Uterus (tissue), 2 donors: ENCODE measurements around the gene CHIC2.

Experiments used
- POLR2A ChIP-seq, 2 donors: fragments of 450-650 bp; IDR thresholded peaks; one replicate each; pipeline ENCODE4 v1.6.1; 2016; ENCODE audit warnings: antibody characterized with exemption in 2 of 2, mild to moderate bottlenecking in 1 of 2, moderate library complexity in 1 of 2
- TF ChIP-seq, protein P1 (sequence below), 4 experiments: fragments of 200-600 bp in 2 of 4; fragments of 450-650 bp in 2 of 4; sonication (generic) in 2 of 4; IDR thresholded peaks; one replicate each; pipeline ENCODE4 v1.5.1; 2016 to 2019; ENCODE audit warnings: antibody characterized with exemption in 4 of 4, mild to moderate bottlenecking in 2 of 4, moderate library complexity in 1 of 4

DNA sequence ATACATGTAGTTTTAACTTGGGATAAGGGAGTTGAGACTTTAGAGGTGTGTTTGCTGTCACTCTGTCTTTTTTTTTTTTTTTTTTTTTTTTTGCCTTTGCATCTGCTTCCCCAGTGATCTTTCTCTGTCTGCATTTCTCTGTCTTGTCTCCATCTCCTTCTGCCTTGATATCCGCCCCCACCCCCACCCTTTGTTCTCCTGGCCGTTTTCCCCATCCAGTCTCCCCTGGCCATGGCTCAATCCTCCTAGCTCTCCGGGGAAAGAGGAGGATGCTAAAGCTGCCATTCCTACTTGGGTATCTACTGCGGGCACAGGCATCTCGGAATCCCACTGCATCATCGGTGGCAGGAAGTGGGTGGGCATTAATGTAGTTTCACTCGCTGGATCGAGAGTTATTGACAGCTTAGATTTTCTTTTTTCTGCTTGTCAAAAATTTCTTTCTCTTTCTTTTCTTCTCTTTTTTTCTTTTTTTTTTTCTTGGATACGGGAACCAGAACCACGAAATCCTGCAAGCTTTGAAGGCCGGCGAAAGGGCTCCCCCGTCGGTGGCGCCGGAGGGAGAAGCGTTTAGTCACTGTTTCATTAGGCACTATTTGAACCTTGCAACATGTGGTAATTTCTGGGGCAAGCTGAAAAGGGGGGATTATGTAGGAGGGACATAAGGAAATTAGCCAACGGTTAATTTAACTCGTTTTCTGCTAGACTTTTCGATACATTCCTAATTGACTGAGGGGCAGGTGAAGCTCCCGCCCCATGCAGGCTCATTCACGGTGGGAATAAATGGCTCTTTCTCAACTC lies 43.7 kb upstream of the CHIC2 start:
- TF ChIP-seq, protein P1, sequence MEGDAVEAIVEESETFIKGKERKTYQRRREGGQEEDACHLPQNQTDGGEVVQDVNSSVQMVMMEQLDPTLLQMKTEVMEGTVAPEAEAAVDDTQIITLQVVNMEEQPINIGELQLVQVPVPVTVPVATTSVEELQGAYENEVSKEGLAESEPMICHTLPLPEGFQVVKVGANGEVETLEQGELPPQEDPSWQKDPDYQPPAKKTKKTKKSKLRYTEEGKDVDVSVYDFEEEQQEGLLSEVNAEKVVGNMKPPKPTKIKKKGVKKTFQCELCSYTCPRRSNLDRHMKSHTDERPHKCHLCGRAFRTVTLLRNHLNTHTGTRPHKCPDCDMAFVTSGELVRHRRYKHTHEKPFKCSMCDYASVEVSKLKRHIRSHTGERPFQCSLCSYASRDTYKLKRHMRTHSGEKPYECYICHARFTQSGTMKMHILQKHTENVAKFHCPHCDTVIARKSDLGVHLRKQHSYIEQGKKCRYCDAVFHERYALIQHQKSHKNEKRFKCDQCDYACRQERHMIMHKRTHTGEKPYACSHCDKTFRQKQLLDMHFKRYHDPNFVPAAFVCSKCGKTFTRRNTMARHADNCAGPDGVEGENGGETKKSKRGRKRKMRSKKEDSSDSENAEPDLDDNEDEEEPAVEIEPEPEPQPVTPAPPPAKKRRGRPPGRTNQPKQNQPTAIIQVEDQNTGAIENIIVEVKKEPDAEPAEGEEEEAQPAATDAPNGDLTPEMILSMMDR (IDR thresholded peaks at IDR 0.05): no peak
- TF ChIP-seq POLR2A (IDR thresholded peaks at IDR 0.05): no peak
